ENCODE measurements around the gene RNF121.

- TF ChIP-seq POLR2A (IDR thresholded peaks at IDR 0.05; ENCODE audit: extremely low read depth, insufficient read length) (no peak), CTCF (IDR thresholded peaks at IDR 0.05; ENCODE audit: low read depth, low read length) (no peak), MYC (IDR thresholded peaks at IDR 0.05; ENCODE audit: low read depth, low read length) (no peak)
Observed at GRCh38 chr11:71994786-71995185, 65.9 kb downstream of the RNF121 start.

Measured in NB4 (cell line).